ENCODE results near the gene ZNF746.
A peak's percentile ranks its signal among the peaks of the same experiment; 100 is the strongest.

Gene ZNF746

DNA sequence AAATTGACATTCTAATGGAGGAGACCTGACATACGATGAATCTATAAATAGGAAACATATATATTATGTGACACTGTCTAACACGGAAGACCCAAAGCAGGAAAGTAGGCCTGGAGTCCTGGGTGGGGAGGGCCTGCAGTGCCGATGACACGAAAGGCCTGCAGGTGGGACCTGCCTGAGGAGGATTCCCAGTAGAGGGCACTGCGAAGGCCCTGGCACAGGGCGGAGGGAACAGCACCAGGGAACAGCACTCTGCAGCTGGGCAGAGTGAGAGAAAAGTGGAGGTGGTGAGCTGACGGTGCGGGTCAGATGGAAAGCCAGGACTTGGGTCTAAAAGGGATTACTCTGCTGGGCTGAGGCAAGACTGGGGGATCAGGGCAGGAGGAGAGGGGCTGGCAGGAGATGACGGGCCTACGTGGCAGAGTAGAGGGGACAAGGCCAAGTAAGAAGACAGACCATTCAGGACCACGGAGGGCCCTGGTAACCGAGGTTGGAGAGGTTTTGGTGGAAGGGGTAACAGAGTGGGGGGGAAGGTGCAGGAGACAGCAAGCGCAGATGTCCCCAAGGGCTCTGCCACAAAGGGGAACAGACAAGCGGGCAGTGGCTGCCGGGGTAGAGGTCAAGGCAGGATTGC lies 8.1 kb downstream of the ZNF746 start:
- no peak for DNase-seq

- DNase-seq, result no peak
Observed at GRCh38 chr7:149479568-149479967, 18.0 kb downstream of the ZNF746 start.

- no peak for DNase-seq
Observed at GRCh38 chr7:149478754-149479153, 18.9 kb downstream of the ZNF746 start.

GRCh38 chr7:149477494-149478443 lies 19.8 kb downstream of the ZNF746 start:
- no peak for DNase-seq

DNA sequence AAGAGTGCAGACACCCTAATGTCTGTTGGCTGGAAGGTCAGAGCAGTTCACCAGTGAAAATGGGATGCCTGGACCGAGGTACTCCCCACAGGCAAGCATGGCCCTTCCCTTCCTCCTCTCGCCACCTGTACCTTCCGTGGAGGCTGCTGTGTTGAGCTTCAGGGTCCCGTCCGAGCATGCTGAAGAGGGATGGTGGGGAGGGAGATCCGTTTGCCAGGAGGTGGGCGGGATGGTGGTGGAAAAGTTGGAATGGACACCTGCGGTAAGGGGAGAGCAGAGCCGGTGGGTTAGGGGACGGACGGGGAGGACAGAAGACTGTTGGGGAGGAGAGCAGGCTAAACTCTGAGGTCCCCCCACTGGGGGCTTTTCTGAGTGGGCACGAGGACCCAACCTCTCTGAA lies 20.8 kb downstream of the ZNF746 start:
- DNase-seq, result no peak

GRCh38 chr7:149475121-149476045 lies 22.2 kb downstream of the ZNF746 start:
- DNase-seq, result no peak

- no peak for DNase-seq
Observed at GRCh38 chr7:149474309-149475120, 23.1 kb downstream of the ZNF746 start.

- no peak for DNase-seq
Observed at GRCh38 chr7:149473251-149473650, 24.4 kb downstream of the ZNF746 start.

DNA sequence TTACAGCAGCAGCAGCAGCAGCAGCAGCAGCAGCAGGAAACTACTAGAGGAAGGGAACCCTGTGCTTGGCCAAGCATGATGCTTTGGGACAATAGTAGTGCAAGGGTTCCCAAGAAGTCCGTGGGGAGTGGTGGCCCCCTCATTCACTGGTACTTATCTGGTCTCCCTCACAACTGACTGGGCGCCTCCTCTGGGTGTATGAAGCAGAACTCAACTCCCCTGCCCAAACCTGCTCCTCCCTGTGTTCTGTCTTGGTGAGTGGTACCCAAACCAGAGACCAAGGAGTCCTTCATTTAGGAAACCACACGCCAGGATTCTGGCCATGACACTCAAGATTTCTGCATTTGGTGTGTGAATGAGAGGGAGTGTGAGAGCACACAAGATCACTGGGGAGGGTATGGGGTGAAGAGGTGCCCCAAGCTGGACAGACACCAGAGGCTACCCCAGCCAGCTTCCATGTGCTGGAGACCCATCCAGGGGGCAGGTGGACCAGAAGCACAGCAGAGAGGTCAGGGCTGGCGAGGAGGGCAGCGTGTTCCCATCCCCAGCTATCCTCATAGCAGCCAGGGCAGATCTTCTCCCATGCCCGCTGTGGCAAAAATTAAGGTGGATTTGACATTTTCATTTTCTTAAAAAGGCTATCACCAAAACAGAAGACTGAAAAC lies 26.2 kb downstream of the ZNF746 start:
- no peak for DNase-seq

DNA sequence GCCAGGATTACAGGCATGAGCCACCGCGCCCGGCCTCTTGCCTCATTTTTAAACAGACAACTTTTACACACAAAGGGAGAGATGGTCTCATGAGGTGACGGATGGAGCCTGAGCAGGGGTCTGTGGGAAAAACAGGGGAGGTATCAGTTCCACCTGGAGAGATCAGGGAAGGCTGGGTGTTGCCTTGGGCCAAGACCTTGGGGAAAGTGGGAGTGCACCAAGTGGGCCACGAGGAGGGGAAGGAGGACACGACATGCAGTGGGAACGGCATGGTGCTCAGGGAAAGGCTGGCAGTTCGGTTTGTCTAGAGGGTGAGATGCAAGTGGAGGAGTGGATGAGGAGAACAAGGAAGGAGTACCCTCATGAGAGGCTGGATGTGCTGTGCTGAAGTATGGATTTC lies 27.8 kb downstream of the ZNF746 start:
- no peak for DNase-seq

GRCh38 chr7:149468208-149468607 lies 29.4 kb downstream of the ZNF746 start:
- DNase-seq, result no peak

DNA sequence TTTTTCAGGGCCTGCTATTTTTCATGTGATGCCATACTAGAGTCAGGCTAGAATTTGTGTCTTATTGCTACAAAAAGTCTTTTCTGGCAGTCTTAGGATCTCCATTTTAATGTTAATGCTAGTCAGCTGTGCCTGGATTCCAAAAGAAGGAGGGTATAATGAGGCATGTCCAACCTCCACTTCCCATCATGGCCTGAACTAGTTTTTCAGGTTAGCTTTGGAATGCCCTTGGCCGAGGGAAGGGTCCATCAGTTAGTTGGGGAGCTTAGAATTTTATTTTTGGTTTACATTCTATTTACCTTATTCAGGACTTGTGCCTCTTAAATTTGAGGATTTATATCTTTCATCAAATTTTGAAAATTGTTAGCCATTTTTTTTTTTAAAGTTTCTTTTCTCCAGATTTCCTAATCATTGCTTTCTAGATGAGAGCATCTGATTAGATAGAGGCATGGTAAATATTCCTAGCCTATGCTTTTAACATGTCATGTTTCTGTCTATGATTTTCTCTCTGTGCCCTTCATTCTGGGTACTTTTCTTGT lies 30.2 kb downstream of the ZNF746 start:
- DNase-seq, result no peak

- DNase-seq, result no peak
Observed at GRCh38 chr7:149466364-149466763, 31.2 kb downstream of the ZNF746 start.

- DNase-seq, result no peak
Observed at GRCh38 chr7:149463500-149464161, 34.0 kb downstream of the ZNF746 start.

GRCh38 chr7:149462101-149462520 lies 35.5 kb downstream of the ZNF746 start:
- no peak for DNase-seq

DNA sequence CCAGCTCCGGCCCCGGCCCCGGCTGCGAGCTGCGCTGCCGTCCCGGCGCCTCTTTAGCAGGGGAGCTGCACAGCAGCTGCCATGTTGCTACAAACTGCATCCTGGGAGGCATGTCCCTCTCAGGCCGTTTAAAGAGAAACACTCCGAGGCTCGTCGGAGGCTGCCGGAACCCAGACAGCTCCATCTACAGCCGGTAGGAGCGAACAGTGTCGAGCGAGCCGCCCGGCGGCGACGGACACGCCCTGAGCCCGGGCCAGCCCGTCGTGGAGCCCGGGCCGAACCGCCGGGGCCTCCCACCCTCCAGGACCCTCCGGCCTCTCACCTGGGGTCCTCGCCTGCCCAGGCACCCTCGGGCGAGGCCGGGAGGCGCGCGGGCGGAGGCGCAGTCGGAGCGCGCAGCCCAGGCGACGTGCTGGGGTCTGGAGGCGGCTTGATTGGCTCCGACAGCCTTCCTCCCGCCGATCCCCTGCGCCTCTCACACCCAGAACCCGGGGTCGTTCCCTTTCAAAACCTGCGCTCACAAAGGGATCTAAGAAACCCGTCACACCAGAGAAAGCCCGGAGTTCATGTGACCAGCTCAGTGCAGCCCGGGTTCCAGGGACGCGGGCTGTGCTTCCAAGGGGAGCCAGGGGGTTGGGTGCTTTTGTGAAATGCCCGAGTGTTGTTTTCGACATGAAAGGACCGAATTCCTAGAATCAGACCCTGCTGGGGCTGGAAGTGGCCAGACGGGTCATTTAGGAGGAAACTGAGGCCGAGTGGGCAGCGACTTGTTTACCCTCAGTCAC lies 36.9 kb downstream of the ZNF746 start, which contains the start of gene ZNF777:
TSS of gene ZNF777 (minus strand) at position 570 of the 785 bp plus-strand sequence. CDS start 5,040 bp downstream, outside the sequence.
- peak; percentile 53 to 77 for DNase-seq

DNA sequence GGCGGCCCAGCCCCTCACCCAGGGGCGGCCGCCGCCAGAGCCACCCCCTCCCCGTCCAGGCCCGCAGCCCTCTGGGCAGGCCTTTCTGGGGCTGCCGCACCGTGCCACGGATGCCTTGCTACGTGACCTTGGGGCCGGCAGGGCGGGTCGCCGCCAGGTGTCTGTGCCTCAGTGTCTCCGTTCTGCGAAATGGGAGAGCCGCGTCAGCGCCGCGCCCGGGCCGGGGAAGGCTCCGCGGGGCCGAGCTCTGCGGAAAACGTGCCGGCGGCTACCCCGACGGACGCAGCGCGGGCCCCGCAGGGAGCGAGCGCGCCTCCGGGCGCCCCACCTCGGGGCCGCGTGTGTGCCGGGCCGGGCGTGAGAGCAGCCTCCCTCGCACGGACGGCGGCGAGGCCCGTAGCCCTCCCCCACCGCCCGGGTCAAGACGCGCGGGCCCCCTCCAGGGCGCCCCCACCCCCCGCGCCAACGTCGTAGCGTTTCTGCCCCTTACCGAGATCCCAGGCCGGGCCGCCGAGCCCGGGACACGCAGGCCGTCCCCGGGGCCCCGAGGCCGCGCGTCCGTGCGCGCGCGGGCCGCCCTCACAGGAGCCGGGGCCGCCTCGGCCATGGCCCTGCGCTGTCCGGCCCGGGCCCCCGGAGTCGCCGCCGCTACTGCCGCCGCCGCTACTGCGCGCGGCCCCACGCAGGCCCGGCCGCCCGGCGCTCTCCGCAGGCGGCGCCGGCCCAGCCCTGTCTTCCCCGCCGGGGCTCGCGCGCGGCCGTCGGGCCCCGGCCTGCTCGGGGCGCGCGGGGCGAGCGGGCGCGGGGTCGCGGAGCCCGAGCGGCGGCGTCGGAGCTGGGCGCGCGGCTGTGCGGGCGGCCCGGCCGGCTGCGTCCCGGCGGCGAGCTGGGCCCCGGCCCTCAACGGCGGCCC lies 37.8 kb downstream of the ZNF746 start:
- DNase-seq, result no peak

DNA sequence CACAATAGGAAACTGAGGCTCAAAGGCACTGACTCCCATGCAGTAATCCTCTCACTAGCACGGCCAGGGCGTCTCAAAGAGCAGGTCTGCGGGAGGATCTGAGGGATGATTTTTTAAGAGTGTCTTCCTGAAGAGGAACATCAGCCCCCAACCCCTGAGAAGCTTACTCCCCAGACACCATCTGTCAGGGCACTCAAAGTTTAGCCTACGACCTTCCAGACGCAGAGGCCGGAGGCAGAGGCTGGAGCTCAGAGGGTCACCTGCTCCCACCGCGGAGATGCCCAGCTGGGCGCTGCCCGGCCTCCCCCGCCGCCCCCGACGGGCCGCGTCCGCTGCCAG lies 38.4 kb downstream of the ZNF746 start:
- no peak for DNase-seq

GRCh38 chr7:149458235-149458634 lies 39.4 kb downstream of the ZNF746 start:
- no peak for DNase-seq
